HCT116 (cell line): Measurements from ENCODE around the gene GALE. TPM values are rescaled to one million over a fixed set of nuclear protein-coding genes. Genes with fewer than 3 reads are reported as not detected.
"Not testable (repeated sequence)": the region's sequence is repeated elsewhere in the genome, so short reads cannot be mapped to it uniquely, and the experiment has no call there.

ENCODE experiments used
- ATAC-seq: fragments of 200-7000 bp; cut with Tn5 transposase; 2 replicates; pipeline ENCODE4 v1.9.1; 2020; ENCODE audit warnings: mild to moderate bottlenecking, moderate library complexity
- BruUV-seq: library from RNA; stranded (reverse); fragments of 400-500 nt; replicated peaks from 2 replicates; lab custom pipeline; 2021; lab: Mats Ljungman, UMichigan
- CTCF ChIA-PET: fragments of 300-600 bp; sonication (Branson Sonifier 250); formaldehyde crosslinking; loops from one replicate; lab custom pipeline; 2021; ENCODE audit warnings: antibody characterized with exemption; lab: Charles Lee
- POLR2A ChIA-PET: fragments of 300-600, 350-600 bp; sonication (Branson Sonifier 250); formaldehyde crosslinking; loops from one replicate; lab custom pipeline; 2021; ENCODE audit warnings: antibody characterized with exemption; lab: Charles Lee
- RAD21 ChIA-PET, 2 experiments: fragments of 300-600 bp; sonication (Branson Sonifier 250); formaldehyde crosslinking; loops; one replicate each; lab custom pipeline; 2023; ENCODE audit warnings: low total read pairs in 2 of 2; ENCODE audit not compliant: uncharacterized antibody in 2 of 2, unreplicated experiment in 2 of 2, low non-redundant PET in 1 of 2; lab: Charles Lee
- DNase-seq: peaks from one replicate; pipeline ENCODE4 v3.0.0-alpha.2; 2010; ENCODE audit warnings: low read depth, low spot score
- H2AFZ ChIP-seq: fragments of 200-600 bp; shearing (Covaris generic), sonication (generic); 2 replicates; pipeline ENCODE4 v1.6.1; 2017; ENCODE audit warnings: low read depth, mixed run types, mixed read lengths, antibody characterized with exemption, low read length; ENCODE audit not compliant: poor library complexity, severe bottlenecking
- H3K27ac ChIP-seq: 2 replicates; pipeline ENCODE4 v1.5.1; 2012; ENCODE audit warnings: low read depth, low read length
- H3K27me3 ChIP-seq: fragments of 200-600 bp; sonication (generic); 2 replicates; pipeline ENCODE4 v1.6.1; 2016; ENCODE audit warnings: mixed run types, low read length, mixed read lengths; ENCODE audit not compliant: insufficient read depth
- H3K36me3 ChIP-seq, 2 experiments: fragments of 200-500 bp in 1 of 2; fragments of 200-600 bp in 1 of 2; sonication (Bioruptor generic) in 1 of 2; sonication (generic) in 1 of 2; 2 replicates each; pipeline versions ENCODE4 v1.5.1 to v1.6.1; 2014 to 2016; ENCODE audit warnings: low read length in 2 of 2, inconsistent platforms in 1 of 2, mixed read lengths in 1 of 2, mixed run types in 1 of 2; ENCODE audit not compliant: insufficient read depth in 2 of 2, control insufficient read depth in 1 of 2
- H3K4me1 ChIP-seq, 2 experiments: fragments of 200-600 bp in 1 of 2; sonication (generic) in 1 of 2; 2 replicates each; pipeline versions ENCODE4 v1.5.1 to v1.6.1; 2012 to 2017; ENCODE audit warnings: low read length in 2 of 2, inconsistent platforms in 1 of 2, mild to moderate bottlenecking in 1 of 2, mixed read lengths in 1 of 2, mixed run types in 1 of 2, moderate library complexity in 1 of 2; ENCODE audit not compliant: insufficient read depth in 2 of 2, control insufficient read depth in 1 of 2
- H3K4me2 ChIP-seq: fragments of 200-600 bp; sonication (generic); 2 replicates; pipeline ENCODE4 v1.6.1; 2017; ENCODE audit warnings: mixed run types, low read length, mixed read lengths
- H3K4me3 ChIP-seq, 2 experiments: fragments of 200-600 bp in 1 of 2; sonication (generic) in 1 of 2; replicated peaks in 1 of 2; 2 replicates each; pipeline ENCODE4 v1.5.1; 2011 to 2016; ENCODE audit warnings: low read length in 2 of 2, control low read depth in 1 of 2, low read depth in 1 of 2, mild to moderate bottlenecking in 1 of 2, mixed read lengths in 1 of 2, mixed run types in 1 of 2
- H3K79me2 ChIP-seq: fragments of 200-600 bp; sonication (generic); 2 replicates; pipeline ENCODE4 v1.6.1; 2017; ENCODE audit warnings: mild to moderate bottlenecking, mixed run types, low read length, moderate library complexity, mixed read lengths; ENCODE audit not compliant: insufficient read depth
- H3K9ac ChIP-seq: fragments of 200-600 bp; sonication (generic); 2 replicates; pipeline ENCODE4 v1.6.1; 2016; ENCODE audit warnings: low read length, mixed read lengths
- H3K9me2 ChIP-seq: fragments of 200-600 bp; sonication (generic), shearing (Covaris generic); 2 replicates; pipeline ENCODE4 v1.6.1; 2017; ENCODE audit warnings: mixed run types, mild to moderate bottlenecking, moderate library complexity; ENCODE audit not compliant: insufficient read depth
- H3K9me3 ChIP-seq, 2 experiments: fragments of 200-500 bp in 1 of 2; fragments of 200-600 bp in 1 of 2; sonication (Bioruptor generic) in 1 of 2; sonication (generic) in 1 of 2; 2 replicates each; pipeline ENCODE4 v1.6.1; 2014 to 2017; ENCODE audit warnings: low read length in 2 of 2, mixed read lengths in 2 of 2, inconsistent platforms in 1 of 2, low read depth in 1 of 2, mild to moderate bottlenecking in 1 of 2, mixed run types in 1 of 2, moderate library complexity in 1 of 2; ENCODE audit not compliant: control insufficient read depth in 1 of 2, insufficient read depth in 1 of 2
- H4K20me1 ChIP-seq: fragments of 200-600 bp; sonication (generic), shearing (Covaris generic); 2 replicates; pipeline ENCODE4 v1.6.1; 2017; ENCODE audit warnings: mixed run types, mild to moderate bottlenecking, moderate library complexity; ENCODE audit not compliant: insufficient read depth
- ELF1 ChIP-seq: IDR thresholded peaks from 2 replicates; pipeline ENCODE4 v1.6.1; 2012; ENCODE audit warnings: low read depth, borderline replicate concordance
- POLR2AphosphoS5 ChIP-seq: IDR thresholded peaks from 2 replicates; pipeline ENCODE4 v1.6.1; 2011; ENCODE audit warnings: mild to moderate bottlenecking, low read depth, low read length, moderate library complexity
- SIN3A ChIP-seq: IDR thresholded peaks from 2 replicates; pipeline ENCODE4 v1.6.1; 2012; ENCODE audit warnings: low read depth
- SP1 ChIP-seq: IDR thresholded peaks from 2 replicates; pipeline ENCODE4 v1.6.1; 2012; ENCODE audit warnings: low read depth
- SRF ChIP-seq: IDR thresholded peaks from 2 replicates; pipeline ENCODE4 v1.6.1; 2012; ENCODE audit warnings: low read depth
- ZFX ChIP-seq: fragments of 450-650 bp; IDR thresholded peaks from 2 replicates; pipeline ENCODE4 v1.6.1; 2017
- intact Hi-C: fragments of 100-400 bp; cut with micrococcal nuclease; formaldehyde crosslinking; loops from 2 replicates; pipeline ENCODE4 v1.10.0; 2022
- total RNA-seq: library from RNA; stranded (reverse); gene quantifications from one replicate; pipeline ENCODE4 v1.2.1, GENCODE V29; 2021; ENCODE audit not compliant: unreplicated experiment
- TF ChIP-seq, protein P1 (sequence below): IDR thresholded peaks from 2 replicates; pipeline ENCODE4 v1.6.1; 2012; ENCODE audit warnings: low read depth
- TF ChIP-seq, protein P2 (sequence below): IDR thresholded peaks from 2 replicates; pipeline ENCODE4 v1.6.1; 2011; ENCODE audit warnings: mild to moderate bottlenecking, low read length, moderate library complexity; ENCODE audit not compliant: insufficient replicate concordance; ENCODE audit errors: extremely low read depth

GALE gene
- total RNA-seq, 1 experiment from 2014 or later, result 114 TPM

DNA sequence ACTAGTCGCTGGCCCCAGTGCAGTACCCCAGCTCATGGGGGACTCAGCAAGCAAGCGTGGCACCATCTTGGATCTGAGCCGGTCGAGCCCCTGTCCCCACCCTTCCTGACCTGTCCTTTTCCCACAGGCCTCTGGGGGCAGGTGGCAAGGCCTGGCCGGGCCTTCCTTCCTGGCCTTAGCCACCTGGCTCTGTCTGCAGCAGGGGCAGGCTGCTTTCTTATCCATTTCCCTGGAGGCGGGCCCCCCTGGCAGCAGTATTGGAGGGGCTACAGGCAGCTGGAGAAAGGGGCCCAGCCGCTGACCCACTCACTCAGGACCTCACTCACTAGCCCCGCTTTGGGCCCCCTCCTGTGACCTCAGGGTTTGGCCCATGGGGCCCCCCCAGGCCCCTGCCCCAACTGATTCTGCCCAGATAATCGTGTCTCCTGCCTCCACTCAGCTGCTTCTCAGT lies 5.8 kb downstream of the GALE start:
- RAD21 ChIA-PET, DNase-seq, H3K27ac ChIP-seq, H3K9ac ChIP-seq, H3K9me2 ChIP-seq, H3K9me3 ChIP-seq, H4K20me1 ChIP-seq, H3K4me2 ChIP-seq, H3K4me3 ChIP-seq, ATAC-seq, H3K27me3 ChIP-seq, H2AFZ ChIP-seq: not testable (repeated sequence)
- ChIA-PET POLR2A (interaction anchor here (0.7 kb wide), 1 partner anchor 11 kb away, joined by 4 read pairs; no protein-coding TSS in a partner anchor), CTCF (interaction anchor here (2.0 kb wide), 1 partner anchor 23 kb away, joined by 9 read pairs; no protein-coding TSS in a partner anchor)
- Histone ChIP-seq H3K36me3 (peaks cover 15 to 33% of the 10 kb centered on the region in 2 experiments; a peak in 3 of 4 replicates), H3K4me1 (peaks cover 25 to 58% of the 10 kb centered on the region in 2 experiments), H3K79me2 (peaks cover 48% of the 10 kb centered on the region)
- BruUV-seq, result TSS peak; percentile 19
- intact Hi-C loops, result loop anchor here (5.0 kb wide), 1 partner anchor 123 kb away; no protein-coding TSS in a partner anchor
- TF ChIP-seq POLR2AphosphoS5, result peak; percentile 37; the same call in 1 of the 2 replicates

DNA sequence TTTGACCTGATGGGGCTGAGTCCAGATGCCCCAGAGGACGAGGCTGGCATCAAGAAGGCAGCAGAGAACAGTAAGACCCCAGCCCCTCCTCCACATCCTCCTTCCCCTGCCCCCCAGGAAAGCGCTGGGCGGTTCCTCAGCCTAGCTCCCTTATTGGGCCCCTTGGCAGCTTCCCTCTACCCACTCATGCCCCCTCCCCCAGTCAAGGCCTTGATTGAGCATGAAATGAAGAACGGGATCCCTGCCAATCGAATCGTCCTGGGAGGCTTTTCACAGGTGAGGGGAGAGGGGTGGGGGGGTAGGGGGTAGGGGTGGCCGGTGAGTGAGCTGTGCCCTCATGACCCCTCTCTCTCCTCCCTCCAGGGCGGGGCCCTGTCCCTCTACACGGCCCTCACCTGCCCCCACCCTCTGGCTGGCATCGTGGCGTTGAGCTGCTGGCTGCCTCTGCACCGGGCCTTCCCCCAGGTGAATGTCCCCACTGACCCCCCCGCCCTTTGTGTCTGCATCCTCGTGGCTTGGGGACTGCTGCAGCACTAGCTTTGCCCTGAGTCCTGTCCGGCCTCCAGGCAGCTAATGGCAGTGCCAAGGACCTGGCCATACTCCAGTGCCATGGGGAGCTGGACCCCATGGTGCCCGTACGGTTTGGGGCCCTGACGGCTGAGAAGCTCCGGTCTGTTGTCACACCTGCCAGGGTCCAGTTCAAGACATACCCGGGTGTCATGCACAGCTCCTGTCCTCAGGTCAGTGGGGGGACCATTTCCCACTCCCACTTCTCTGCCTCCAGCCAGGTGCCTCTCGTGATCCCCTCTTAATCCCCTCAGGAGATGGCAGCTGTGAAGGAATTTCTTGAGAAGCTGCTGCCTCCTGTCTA lies 6.5 kb downstream of the GALE start:
- POLR2A ChIA-PET, result interaction anchor here (0.7 kb wide), 1 partner anchor 12 kb away, joined by 4 read pairs; no protein-coding TSS in a partner anchor
- BruUV-seq, result no TSS peak
- intact Hi-C loops, result no loop called here
- CTCF ChIA-PET, result interaction anchor here (1.0 kb wide), 1 partner anchor 123 kb away, joined by 4 read pairs; no protein-coding TSS in a partner anchor
- ATAC-seq, result no peak
- Histone ChIP-seq H3K27me3 (no peaks in the 10 kb centered on the region), H3K36me3 (peaks cover 15 to 33% of the 10 kb centered on the region in 2 experiments; a peak in 3 of 4 replicates), H3K9ac (peak overlapping the region; percentile 40; the same call in 1 of the 2 replicates), H3K4me1 (peaks cover 31 to 59% of the 10 kb centered on the region in 2 experiments), H3K9me2 (no peaks in the 10 kb centered on the region), H3K79me2 (peaks cover 45% of the 10 kb centered on the region), H2AFZ (no peak overlapping the region), H3K4me2 (peak overlapping the region; percentile 49), H3K4me3 (no peak overlapping the region), H3K9me3 (no peaks in the 10 kb centered on the region), H3K27ac (peak overlapping the region; percentile 79; the same call in 1 of the 2 replicates), H4K20me1 (no peaks in the 10 kb centered on the region)
- no peak for DNase-seq
- RAD21 ChIA-PET, result no interaction called here
- TF ChIP-seq SP1 (no peak), SRF (no peak), SIN3A (no peak), ELF1 (no peak), ZFX (no peak)
- TF ChIP-seq, protein P1, sequence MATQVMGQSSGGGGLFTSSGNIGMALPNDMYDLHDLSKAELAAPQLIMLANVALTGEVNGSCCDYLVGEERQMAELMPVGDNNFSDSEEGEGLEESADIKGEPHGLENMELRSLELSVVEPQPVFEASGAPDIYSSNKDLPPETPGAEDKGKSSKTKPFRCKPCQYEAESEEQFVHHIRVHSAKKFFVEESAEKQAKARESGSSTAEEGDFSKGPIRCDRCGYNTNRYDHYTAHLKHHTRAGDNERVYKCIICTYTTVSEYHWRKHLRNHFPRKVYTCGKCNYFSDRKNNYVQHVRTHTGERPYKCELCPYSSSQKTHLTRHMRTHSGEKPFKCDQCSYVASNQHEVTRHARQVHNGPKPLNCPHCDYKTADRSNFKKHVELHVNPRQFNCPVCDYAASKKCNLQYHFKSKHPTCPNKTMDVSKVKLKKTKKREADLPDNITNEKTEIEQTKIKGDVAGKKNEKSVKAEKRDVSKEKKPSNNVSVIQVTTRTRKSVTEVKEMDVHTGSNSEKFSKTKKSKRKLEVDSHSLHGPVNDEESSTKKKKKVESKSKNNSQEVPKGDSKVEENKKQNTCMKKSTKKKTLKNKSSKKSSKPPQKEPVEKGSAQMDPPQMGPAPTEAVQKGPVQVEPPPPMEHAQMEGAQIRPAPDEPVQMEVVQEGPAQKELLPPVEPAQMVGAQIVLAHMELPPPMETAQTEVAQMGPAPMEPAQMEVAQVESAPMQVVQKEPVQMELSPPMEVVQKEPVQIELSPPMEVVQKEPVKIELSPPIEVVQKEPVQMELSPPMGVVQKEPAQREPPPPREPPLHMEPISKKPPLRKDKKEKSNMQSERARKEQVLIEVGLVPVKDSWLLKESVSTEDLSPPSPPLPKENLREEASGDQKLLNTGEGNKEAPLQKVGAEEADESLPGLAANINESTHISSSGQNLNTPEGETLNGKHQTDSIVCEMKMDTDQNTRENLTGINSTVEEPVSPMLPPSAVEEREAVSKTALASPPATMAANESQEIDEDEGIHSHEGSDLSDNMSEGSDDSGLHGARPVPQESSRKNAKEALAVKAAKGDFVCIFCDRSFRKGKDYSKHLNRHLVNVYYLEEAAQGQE, result no peak
- TF ChIP-seq, protein P2, sequence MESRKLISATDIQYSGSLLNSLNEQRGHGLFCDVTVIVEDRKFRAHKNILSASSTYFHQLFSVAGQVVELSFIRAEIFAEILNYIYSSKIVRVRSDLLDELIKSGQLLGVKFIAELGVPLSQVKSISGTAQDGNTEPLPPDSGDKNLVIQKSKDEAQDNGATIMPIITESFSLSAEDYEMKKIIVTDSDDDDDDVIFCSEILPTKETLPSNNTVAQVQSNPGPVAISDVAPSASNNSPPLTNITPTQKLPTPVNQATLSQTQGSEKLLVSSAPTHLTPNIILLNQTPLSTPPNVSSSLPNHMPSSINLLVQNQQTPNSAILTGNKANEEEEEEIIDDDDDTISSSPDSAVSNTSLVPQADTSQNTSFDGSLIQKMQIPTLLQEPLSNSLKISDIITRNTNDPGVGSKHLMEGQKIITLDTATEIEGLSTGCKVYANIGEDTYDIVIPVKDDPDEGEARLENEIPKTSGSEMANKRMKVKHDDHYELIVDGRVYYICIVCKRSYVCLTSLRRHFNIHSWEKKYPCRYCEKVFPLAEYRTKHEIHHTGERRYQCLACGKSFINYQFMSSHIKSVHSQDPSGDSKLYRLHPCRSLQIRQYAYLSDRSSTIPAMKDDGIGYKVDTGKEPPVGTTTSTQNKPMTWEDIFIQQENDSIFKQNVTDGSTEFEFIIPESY, result no peak
